Fibroblast of lung (primary cell): ENCODE results near the gene NDUFA6. TPM values are rescaled to one million over a fixed set of nuclear protein-coding genes. Genes with fewer than 3 reads are reported as not detected.

Experiments
- DNase-seq, 2 donors: peaks; one replicate each; pipeline versions ENCODE4 v3.0.0 to v3.0.0-alpha.2; 2010; ENCODE audit warnings: low read depth in 2 of 2
- H2AFZ ChIP-seq: 2 replicates; pipeline ENCODE4 v1.5.1; 2012; ENCODE audit warnings: low read length, control low read depth, inconsistent platforms
- H3K27ac ChIP-seq: 2 replicates; pipeline ENCODE4 v1.5.1; 2011; ENCODE audit warnings: low read length, control low read depth; ENCODE audit not compliant: insufficient read depth
- H3K27me3 ChIP-seq: 2 replicates; pipeline ENCODE4 v1.5.1; 2011; ENCODE audit warnings: mild to moderate bottlenecking, low read length; ENCODE audit not compliant: control insufficient read depth, insufficient read depth
- H3K36me3 ChIP-seq: 2 replicates; pipeline ENCODE4 v1.5.1; 2011; ENCODE audit warnings: low read length; ENCODE audit not compliant: control insufficient read depth, insufficient read depth
- H3K4me1 ChIP-seq: 2 replicates; pipeline ENCODE4 v1.5.1; 2011; ENCODE audit warnings: low read length; ENCODE audit not compliant: control insufficient read depth, insufficient read depth; ENCODE audit errors: extremely low read depth
- H3K4me2 ChIP-seq: 2 replicates; pipeline ENCODE4 v1.5.1; 2011; ENCODE audit warnings: low read length, control low read depth; ENCODE audit not compliant: insufficient read depth; ENCODE audit errors: extremely low read depth
- H3K4me3 ChIP-seq, 4 experiments: fragments of 200-600 bp in 1 of 4; sonication (generic) in 1 of 4; replicated peaks in 1 of 4; 2 replicates each; pipeline ENCODE4 v1.5.1; 2011 to 2016; ENCODE audit warnings: low read length in 4 of 4, low read depth in 3 of 4, mild to moderate bottlenecking in 3 of 4, control low read depth in 2 of 4, inconsistent platforms in 1 of 4, mixed read lengths in 1 of 4; ENCODE audit not compliant: insufficient read depth in 1 of 4; ENCODE audit errors: control extremely low read depth in 1 of 4
- H3K79me2 ChIP-seq: 2 replicates; pipeline ENCODE4 v1.5.1; 2012; ENCODE audit warnings: mild to moderate bottlenecking, low read length, inconsistent platforms; ENCODE audit not compliant: control insufficient read depth, insufficient read depth
- H3K9ac ChIP-seq: 2 replicates; pipeline ENCODE4 v1.5.1; 2011; ENCODE audit warnings: mild to moderate bottlenecking, low read length, control low read depth; ENCODE audit not compliant: insufficient read depth
- H3K9me3 ChIP-seq: 2 replicates; pipeline ENCODE4 v1.5.1; 2012; ENCODE audit warnings: low read depth, low read length; ENCODE audit not compliant: control insufficient read depth, insufficient read depth
- H4K20me1 ChIP-seq: 2 replicates; pipeline ENCODE4 v1.5.1; 2011; ENCODE audit warnings: low read length; ENCODE audit not compliant: control insufficient read depth, insufficient read depth; ENCODE audit errors: extremely low read depth
- CTCF ChIP-seq, 2 donors: IDR thresholded peaks in 1 of 2; conservative IDR thresholded peaks in 1 of 2; 1 replicate in 1 of 2; 2 replicates in 1 of 2; pipeline ENCODE4 v1.5.1; 2011 to 2012; ENCODE audit warnings: low read length in 2 of 2, control low read depth in 1 of 2, inconsistent platforms in 1 of 2, low read depth in 1 of 2, mild to moderate bottlenecking in 1 of 2
- EZH2 ChIP-seq: IDR thresholded peaks from 2 replicates; pipeline ENCODE4 v1.5.1; 2012; ENCODE audit warnings: low read length, control low read depth, mild to moderate bottlenecking; ENCODE audit errors: missing control alignments
- polyA plus RNA-seq, 2 donors: library from polyadenylated mRNA; depleted of rRNA in 1 of 2; stranded (reverse) in 1 of 2; unstranded in 1 of 2; fragments of >200 nt; gene quantifications; 2 replicates each; pipeline ENCODE4 v1.2.1, GENCODE V29; 2011 to 2012; ENCODE audit warnings: missing spikeins in 1 of 2
- total RNA-seq: library from RNA; depleted of rRNA; stranded (reverse); fragments of >200 nt; gene quantifications from 2 replicates; pipeline ENCODE4 v1.2.1, GENCODE V29; 2014

The NDUFA6 gene
- total and polyA plus RNA-seq, 2 donors (not counting 1 experiment from before 2014, with no cell fraction given), result 68.5 to 87.8 TPM

GRCh38 chr22:42101199-42101598 is 10.6 kb upstream of the NDUFA6 start:
- TF ChIP-seq EZH2, result no peak
- no peak for TF ChIP-seq CTCF (conservative IDR thresholded peaks at IDR 0.05 in 1 of 2, IDR thresholded peaks at IDR 0.05 in 1 of 2; ENCODE audit: low read depth in 1 of 2, low read length in 2 of 2)
- H3K79me2 ChIP-seq, result no peaks in the 10 kb centered on the region
- no peaks in the 10 kb centered on the region for H3K36me3 ChIP-seq
- no peak overlapping the region for H2AFZ ChIP-seq
- no peak overlapping the region for H3K9ac ChIP-seq
- H3K4me2 ChIP-seq, result no peak overlapping the region
- H3K27ac ChIP-seq, result no peak overlapping the region
- DNase-seq, result no peak
- H3K4me1 ChIP-seq, result no peaks in the 10 kb centered on the region
- no peaks in the 10 kb centered on the region for H3K27me3 ChIP-seq
- H3K4me3 ChIP-seq, result no peak overlapping the region
- H3K9me3 ChIP-seq, result no peaks in the 10 kb centered on the region
- no peaks in the 10 kb centered on the region for H4K20me1 ChIP-seq

GRCh38 chr22:42091455-42091782 is 847 bp upstream of the NDUFA6 start:
- Histone ChIP-seq H3K4me3 (peak overlapping the region; percentile 68 to 80 (median 74)), H3K4me1 (peaks cover 4% of the 10 kb centered on the region), H3K9me3 (no peaks in the 10 kb centered on the region), H3K79me2 (peaks cover 19% of the 10 kb centered on the region), H3K4me2 (peak overlapping the region; percentile 90), H3K36me3 (no peaks in the 10 kb centered on the region), H4K20me1 (no peaks in the 10 kb centered on the region), H3K27ac (peak overlapping the region; percentile 77), H3K27me3 (no peaks in the 10 kb centered on the region), H2AFZ (peak overlapping the region; percentile 91), H3K9ac (peak overlapping the region; percentile 68)
- no peak for TF ChIP-seq CTCF (conservative IDR thresholded peaks at IDR 0.05 in 1 of 2, IDR thresholded peaks at IDR 0.05 in 1 of 2; ENCODE audit: low read depth in 1 of 2, low read length in 2 of 2)
- TF ChIP-seq EZH2, result no peak
- no peak for DNase-seq

GRCh38 chr22:42086051-42086450 is 4.5 kb downstream of the NDUFA6 start:
- H3K27me3 ChIP-seq, result no peaks in the 10 kb centered on the region
- no peak overlapping the region for H3K4me3 ChIP-seq
- H3K4me1 ChIP-seq, result no peaks in the 10 kb centered on the region
- no peaks in the 10 kb centered on the region for H3K9me3 ChIP-seq
- H3K27ac ChIP-seq, result no peak overlapping the region
- TF ChIP-seq CTCF (conservative IDR thresholded peaks at IDR 0.05 in 1 of 2, IDR thresholded peaks at IDR 0.05 in 1 of 2; ENCODE audit: low read depth in 1 of 2, low read length in 2 of 2) (no peak), EZH2 (no peak)
- H4K20me1 ChIP-seq, result no peaks in the 10 kb centered on the region
- DNase-seq, result no peak
- no peak overlapping the region for H3K4me2 ChIP-seq
- H3K36me3 ChIP-seq, result peaks cover 12% of the 10 kb centered on the region
- no peak overlapping the region for H2AFZ ChIP-seq
- H3K9ac ChIP-seq, result no peak overlapping the region
- H3K79me2 ChIP-seq, result peaks cover 22% of the 10 kb centered on the region
